C4-2B (cell line): Measurements from ENCODE around the gene DLGAP3.

Experiments used
- H3K27ac ChIP-seq: fragments of 450-650 bp; 2 replicates; pipeline ENCODE4 v1.5.1; 2017
- CTCF ChIP-seq: fragments of 450-650 bp; conservative IDR thresholded peaks from 2 replicates; pipeline ENCODE4 v1.5.1; 2017; ENCODE audit warnings: mild to moderate bottlenecking
- ZFX ChIP-seq: fragments of 450-650 bp; IDR thresholded peaks from 2 replicates; pipeline ENCODE4 v1.6.1; 2017

DLGAP3 gene

GRCh38 chr1:34816332-34816731, 113.1 kb downstream of the DLGAP3 start:
- H3K27ac ChIP-seq = no peak overlapping the region
- TF ChIP-seq CTCF (no peak), ZFX (no peak)
